HCT116 (cell line): ENCODE data around the gene RBM19. TPM values are rescaled to one million over a fixed set of nuclear protein-coding genes. Genes with fewer than 3 reads are reported as not detected.

Experiments used
- ATAC-seq: fragments of 200-7000 bp; cut with Tn5 transposase; 2 replicates; pipeline ENCODE4 v1.9.1; 2020; ENCODE audit warnings: mild to moderate bottlenecking, moderate library complexity
- BruUV-seq: library from RNA; stranded (reverse); fragments of 400-500 nt; replicated peaks from 2 replicates; lab custom pipeline; 2021; lab: Mats Ljungman, UMichigan
- CTCF ChIA-PET: fragments of 300-600 bp; sonication (Branson Sonifier 250); formaldehyde crosslinking; loops from one replicate; lab custom pipeline; 2021; ENCODE audit warnings: antibody characterized with exemption; lab: Charles Lee
- POLR2A ChIA-PET: fragments of 300-600, 350-600 bp; sonication (Branson Sonifier 250); formaldehyde crosslinking; loops from one replicate; lab custom pipeline; 2021; ENCODE audit warnings: antibody characterized with exemption; lab: Charles Lee
- RAD21 ChIA-PET, 2 experiments: fragments of 300-600 bp; sonication (Branson Sonifier 250); formaldehyde crosslinking; loops; one replicate each; lab custom pipeline; 2023; ENCODE audit warnings: low total read pairs in 2 of 2; ENCODE audit not compliant: uncharacterized antibody in 2 of 2, unreplicated experiment in 2 of 2, low non-redundant PET in 1 of 2; lab: Charles Lee
- DNase-seq: peaks from one replicate; pipeline ENCODE4 v3.0.0-alpha.2; 2010; ENCODE audit warnings: low read depth, low spot score
- H2AFZ ChIP-seq: fragments of 200-600 bp; shearing (Covaris generic), sonication (generic); 2 replicates; pipeline ENCODE4 v1.6.1; 2017; ENCODE audit warnings: low read depth, mixed run types, mixed read lengths, antibody characterized with exemption, low read length; ENCODE audit not compliant: poor library complexity, severe bottlenecking
- H3K27ac ChIP-seq: 2 replicates; pipeline ENCODE4 v1.5.1; 2012; ENCODE audit warnings: low read depth, low read length
- H3K27me3 ChIP-seq: fragments of 200-600 bp; sonication (generic); 2 replicates; pipeline ENCODE4 v1.6.1; 2016; ENCODE audit warnings: mixed run types, low read length, mixed read lengths; ENCODE audit not compliant: insufficient read depth
- H3K36me3 ChIP-seq, 2 experiments: fragments of 200-500 bp in 1 of 2; fragments of 200-600 bp in 1 of 2; sonication (Bioruptor generic) in 1 of 2; sonication (generic) in 1 of 2; 2 replicates each; pipeline versions ENCODE4 v1.5.1 to v1.6.1; 2014 to 2016; ENCODE audit warnings: low read length in 2 of 2, inconsistent platforms in 1 of 2, mixed read lengths in 1 of 2, mixed run types in 1 of 2; ENCODE audit not compliant: insufficient read depth in 2 of 2, control insufficient read depth in 1 of 2
- H3K4me1 ChIP-seq, 2 experiments: fragments of 200-600 bp in 1 of 2; sonication (generic) in 1 of 2; 2 replicates each; pipeline versions ENCODE4 v1.5.1 to v1.6.1; 2012 to 2017; ENCODE audit warnings: low read length in 2 of 2, inconsistent platforms in 1 of 2, mild to moderate bottlenecking in 1 of 2, mixed read lengths in 1 of 2, mixed run types in 1 of 2, moderate library complexity in 1 of 2; ENCODE audit not compliant: insufficient read depth in 2 of 2, control insufficient read depth in 1 of 2
- H3K4me2 ChIP-seq: fragments of 200-600 bp; sonication (generic); 2 replicates; pipeline ENCODE4 v1.6.1; 2017; ENCODE audit warnings: mixed run types, low read length, mixed read lengths
- H3K4me3 ChIP-seq, 2 experiments: fragments of 200-600 bp in 1 of 2; sonication (generic) in 1 of 2; replicated peaks in 1 of 2; 2 replicates each; pipeline ENCODE4 v1.5.1; 2011 to 2016; ENCODE audit warnings: low read length in 2 of 2, control low read depth in 1 of 2, low read depth in 1 of 2, mild to moderate bottlenecking in 1 of 2, mixed read lengths in 1 of 2, mixed run types in 1 of 2
- H3K79me2 ChIP-seq: fragments of 200-600 bp; sonication (generic); 2 replicates; pipeline ENCODE4 v1.6.1; 2017; ENCODE audit warnings: mild to moderate bottlenecking, mixed run types, low read length, moderate library complexity, mixed read lengths; ENCODE audit not compliant: insufficient read depth
- H3K9ac ChIP-seq: fragments of 200-600 bp; sonication (generic); 2 replicates; pipeline ENCODE4 v1.6.1; 2016; ENCODE audit warnings: low read length, mixed read lengths
- H3K9me2 ChIP-seq: fragments of 200-600 bp; sonication (generic), shearing (Covaris generic); 2 replicates; pipeline ENCODE4 v1.6.1; 2017; ENCODE audit warnings: mixed run types, mild to moderate bottlenecking, moderate library complexity; ENCODE audit not compliant: insufficient read depth
- H3K9me3 ChIP-seq, 2 experiments: fragments of 200-500 bp in 1 of 2; fragments of 200-600 bp in 1 of 2; sonication (Bioruptor generic) in 1 of 2; sonication (generic) in 1 of 2; 2 replicates each; pipeline ENCODE4 v1.6.1; 2014 to 2017; ENCODE audit warnings: low read length in 2 of 2, mixed read lengths in 2 of 2, inconsistent platforms in 1 of 2, low read depth in 1 of 2, mild to moderate bottlenecking in 1 of 2, mixed run types in 1 of 2, moderate library complexity in 1 of 2; ENCODE audit not compliant: control insufficient read depth in 1 of 2, insufficient read depth in 1 of 2
- H4K20me1 ChIP-seq: fragments of 200-600 bp; sonication (generic), shearing (Covaris generic); 2 replicates; pipeline ENCODE4 v1.6.1; 2017; ENCODE audit warnings: mixed run types, mild to moderate bottlenecking, moderate library complexity; ENCODE audit not compliant: insufficient read depth
- CBX3 ChIP-seq: IDR thresholded peaks from 2 replicates; pipeline ENCODE4 v1.6.1; 2012; ENCODE audit warnings: low read depth
- CEBPB ChIP-seq: IDR thresholded peaks from 2 replicates; pipeline ENCODE4 v1.6.1; 2012; ENCODE audit warnings: low read depth
- EGR1 ChIP-seq: IDR thresholded peaks from 2 replicates; pipeline ENCODE4 v1.6.1; 2012; ENCODE audit warnings: low read depth
- ELF1 ChIP-seq: IDR thresholded peaks from 2 replicates; pipeline ENCODE4 v1.6.1; 2012; ENCODE audit warnings: low read depth, borderline replicate concordance
- EZH2phosphoT487 ChIP-seq: fragments of 200-600 bp; IDR thresholded peaks from 2 replicates; pipeline ENCODE4 v1.6.1; 2018; ENCODE audit warnings: antibody characterized with exemption, borderline replicate concordance
- FOSL1 ChIP-seq: IDR thresholded peaks from 2 replicates; pipeline ENCODE4 v1.6.1; 2012; ENCODE audit warnings: low read depth
- JUND ChIP-seq: IDR thresholded peaks from 2 replicates; pipeline ENCODE4 v1.6.1; 2012
- POLR2A ChIP-seq: IDR thresholded peaks from 2 replicates; pipeline ENCODE4 v1.7.0; 2011; ENCODE audit warnings: borderline replicate concordance; ENCODE audit not compliant: insufficient read depth, insufficient read length; ENCODE audit errors: extremely low read depth
- POLR2AphosphoS5 ChIP-seq: IDR thresholded peaks from 2 replicates; pipeline ENCODE4 v1.6.1; 2011; ENCODE audit warnings: mild to moderate bottlenecking, low read depth, low read length, moderate library complexity
- RAD21 ChIP-seq: IDR thresholded peaks from 2 replicates; pipeline ENCODE4 v1.6.1; 2012; ENCODE audit warnings: low read depth, mild to moderate bottlenecking
- SIN3A ChIP-seq: IDR thresholded peaks from 2 replicates; pipeline ENCODE4 v1.6.1; 2012; ENCODE audit warnings: low read depth
- SP1 ChIP-seq: IDR thresholded peaks from 2 replicates; pipeline ENCODE4 v1.6.1; 2012; ENCODE audit warnings: low read depth
- SRF ChIP-seq: IDR thresholded peaks from 2 replicates; pipeline ENCODE4 v1.6.1; 2012; ENCODE audit warnings: low read depth
- TCF7L2 ChIP-seq: IDR thresholded peaks from 2 replicates; pipeline ENCODE4 v1.7.0; 2011; ENCODE audit warnings: borderline replicate concordance, inconsistent platforms; ENCODE audit not compliant: insufficient read depth, insufficient read length; ENCODE audit errors: extremely low read depth
- YY1 ChIP-seq: IDR thresholded peaks from 2 replicates; pipeline ENCODE4 v1.6.1; 2011; ENCODE audit warnings: low read length, low read depth, moderate library complexity, mild to moderate bottlenecking; ENCODE audit not compliant: insufficient replicate concordance; ENCODE audit errors: extremely low read depth
- ZFX ChIP-seq: fragments of 450-650 bp; IDR thresholded peaks from 2 replicates; pipeline ENCODE4 v1.6.1; 2017
- ZNF274 ChIP-seq: fragments of 200-500 bp; sonication (Bioruptor generic); IDR thresholded peaks from 2 replicates; pipeline ENCODE4 v1.6.1; 2014; ENCODE audit warnings: mild to moderate bottlenecking, low read depth, low read length, inconsistent platforms
- intact Hi-C: fragments of 100-400 bp; cut with micrococcal nuclease; formaldehyde crosslinking; loops from 2 replicates; pipeline ENCODE4 v1.10.0; 2022
- total RNA-seq: library from RNA; stranded (reverse); gene quantifications from one replicate; pipeline ENCODE4 v1.2.1, GENCODE V29; 2021; ENCODE audit not compliant: unreplicated experiment
- TF ChIP-seq, protein P1 (sequence below): IDR thresholded peaks from 2 replicates; pipeline ENCODE4 v1.6.1; 2012

The RBM19 gene
- total RNA-seq, 1 experiment from 2014 or later = 30.7 TPM

DNA sequence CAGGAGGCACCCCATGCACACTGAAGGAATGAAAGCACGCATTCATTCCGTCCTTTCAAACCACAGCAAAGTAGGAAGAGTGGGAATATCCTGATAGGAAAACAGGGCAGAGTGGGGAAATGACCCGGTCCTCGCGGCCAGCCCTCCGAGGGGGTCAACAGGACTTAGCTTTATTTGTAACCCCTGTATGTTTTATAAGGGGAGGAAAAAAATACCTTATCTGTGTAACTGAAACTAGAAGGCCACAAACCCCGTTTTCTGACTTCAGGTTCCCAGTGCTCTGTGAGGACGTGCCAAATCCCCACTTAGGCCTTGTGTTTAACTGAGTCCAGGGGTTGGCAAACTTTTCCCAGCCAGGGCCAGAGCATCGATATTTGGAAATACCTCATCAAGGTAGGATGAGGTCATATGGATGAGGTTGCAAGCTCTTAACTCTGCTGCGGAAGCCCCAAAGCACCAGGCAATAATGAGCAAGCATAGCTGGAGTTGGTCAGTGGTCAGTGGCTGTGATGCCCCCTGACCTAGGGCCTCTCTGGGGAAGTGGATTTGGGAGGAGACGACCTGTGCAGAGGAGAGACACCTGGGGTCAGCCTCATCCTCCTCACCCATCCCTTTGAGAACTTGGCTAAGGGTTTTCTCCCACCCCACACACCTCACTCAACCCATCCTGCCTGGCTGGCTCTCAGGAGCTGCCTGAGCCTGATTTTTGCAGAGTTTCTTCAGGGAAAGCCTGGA, 58.5 kb downstream of the RBM19 start:
- Histone ChIP-seq H2AFZ (no peak overlapping the region), H3K36me3 (peaks cover 2 to 3% of the 10 kb centered on the region in 2 experiments; a peak in 2 of 4 replicates), H3K9me2 (no peaks in the 10 kb centered on the region), H3K27ac (no peak overlapping the region), H3K4me1 (no peaks in the 10 kb centered on the region)
- RAD21 ChIA-PET = no interaction called here
- intact Hi-C loops = no loop called here
- BruUV-seq = no TSS peak
- TF ChIP-seq, protein P1, sequence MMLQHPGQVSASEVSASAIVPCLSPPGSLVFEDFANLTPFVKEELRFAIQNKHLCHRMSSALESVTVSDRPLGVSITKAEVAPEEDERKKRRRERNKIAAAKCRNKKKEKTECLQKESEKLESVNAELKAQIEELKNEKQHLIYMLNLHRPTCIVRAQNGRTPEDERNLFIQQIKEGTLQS = no peak
- TF ChIP-seq TCF7L2 (no peak), POLR2AphosphoS5 (no peak), ZFX (no peak), EGR1 (no peak), SP1 (no peak), EZH2phosphoT487 (no peak), RAD21 (no peak), YY1 (no peak), FOSL1 (no peak), SIN3A (no peak), ELF1 (no peak), CEBPB (no peak), SRF (no peak), JUND (no peak), ZNF274 (no peak), POLR2A (no peak), CBX3 (no peak)
- TF ChIP-seq, all 23 proteins: peak for 0
- H3K4me2 ChIP-seq = no peak overlapping the region
- POLR2A ChIA-PET = no interaction called here
- DNase-seq (no peak), ATAC-seq (no peak)
- H3K9me3 ChIP-seq = no peaks in the 10 kb centered on the region
- H4K20me1 ChIP-seq = no peaks in the 10 kb centered on the region
- no peaks in the 10 kb centered on the region for H3K27me3 ChIP-seq
- CTCF ChIA-PET = no interaction called here
- H3K4me3 ChIP-seq = no peak overlapping the region
- no peaks in the 10 kb centered on the region for H3K79me2 ChIP-seq
- no peak overlapping the region for H3K9ac ChIP-seq
